GM23248 (cell line): ENCODE data around the gene SRP72.

Source experiments
- EZH2 ChIP-seq: fragments of 200-600 bp; sonication (generic); IDR thresholded peaks from 2 replicates; pipeline ENCODE4 v1.6.1; 2018; ENCODE audit warnings: antibody characterized with exemption, mild to moderate bottlenecking; ENCODE audit not compliant: insufficient read depth, poor library complexity, severe bottlenecking
- EZH2phosphoT487 ChIP-seq: fragments of 200-600 bp; sonication (generic); IDR thresholded peaks from 2 replicates; pipeline ENCODE4 v1.6.1; 2018; ENCODE audit warnings: antibody characterized with exemption, moderate library complexity, mild to moderate bottlenecking, low read depth; ENCODE audit not compliant: insufficient read depth

DNA sequence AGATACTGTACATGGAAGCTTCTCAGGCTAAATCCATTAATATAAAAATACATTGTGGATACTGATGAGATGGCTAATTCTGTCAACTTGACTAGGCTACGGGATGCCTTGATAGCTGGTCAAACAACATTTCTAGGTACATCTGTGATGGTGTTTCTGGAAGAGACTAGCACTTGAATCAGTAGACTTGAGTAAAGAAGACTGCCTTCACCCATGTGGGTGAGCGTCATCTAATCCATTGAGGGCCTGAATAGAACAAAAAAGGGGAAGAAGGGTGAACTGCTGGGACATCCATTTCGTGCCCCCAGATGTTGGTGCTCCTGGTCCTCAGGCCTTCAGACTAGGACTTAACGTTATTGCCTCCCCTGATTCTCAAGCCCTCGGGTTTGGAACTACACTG, 3.7 kb upstream of the SRP72 start:
- TF ChIP-seq EZH2 (no peak), EZH2phosphoT487 (no peak)
